Stimulated activated CD8-positive, alpha-beta memory T cell treated with anti-CD3 and anti-CD28 coated beads, Interleukin-15, amount 100 ng/mL, for 24 hours (primary cell): ENCODE results near the gene RPL27.

Experiments used
- DNase-seq: peaks from one replicate; pipeline ENCODE4 v3.0.0-alpha.2; 2020; ENCODE audit warnings: low read depth

Gene RPL27

GRCh38 chr17:43051969-43052368 lies 53.8 kb downstream of the RPL27 start:
- DNase-seq, result no peak
